HEK293 (cell line): ENCODE results near the gene LRP8.

Experiments used
- CTCF ChIA-PET: fragments of 350-600 bp; formaldehyde crosslinking; extraction: SDS; loops from one replicate; lab custom pipeline; 2021; ENCODE audit warnings: antibody characterized with exemption; lab: Yijun Ruan, JAX
- POLR2A ChIA-PET: fragments of 300-600 bp; formaldehyde crosslinking; extraction: SDS; loops from one replicate; lab custom pipeline; 2020; ENCODE audit warnings: antibody characterized with exemption, inconsistent platforms; lab: Yijun Ruan, JAX
- H3K27ac ChIP-seq: fragments of 200-500 bp; sonication (Bioruptor generic); 2 replicates; pipeline ENCODE4 v1.5.1; 2014; ENCODE audit warnings: low read depth, low read length, control low read depth, inconsistent platforms; ENCODE audit errors: extremely low read depth
- H3K36me3 ChIP-seq, 2 experiments: fragments of 200-500 bp in 1 of 2; sonication (Bioruptor generic) in 1 of 2; 1 replicate in 1 of 2; 2 replicates in 1 of 2; pipeline ENCODE4 v1.5.1; 2014 to 2017; ENCODE audit warnings: inconsistent platforms in 2 of 2, low read length in 2 of 2; ENCODE audit not compliant: control insufficient read depth in 2 of 2, insufficient read depth in 1 of 2
- H3K4me1 ChIP-seq: fragments of 200-500 bp; sonication (Bioruptor generic); 2 replicates; pipeline ENCODE4 v1.5.1; 2014; ENCODE audit warnings: mild to moderate bottlenecking, low read length, inconsistent platforms; ENCODE audit not compliant: control insufficient read depth, insufficient read depth
- H3K4me3 ChIP-seq: 2 replicates; pipeline ENCODE4 v1.5.1; 2011; ENCODE audit warnings: low read depth, mild to moderate bottlenecking, control low read depth, low read length, moderate library complexity
- H3K9me3 ChIP-seq: fragments of 200-500 bp; sonication (Bioruptor generic); 2 replicates; pipeline ENCODE4 v1.5.1; 2014; ENCODE audit warnings: low read depth, low read length, inconsistent platforms; ENCODE audit not compliant: control insufficient read depth, insufficient read depth
- HOXC10 ChIP-seq: sonication (generic); formaldehyde crosslinking; IDR thresholded peaks from 2 replicates; pipeline ENCODE4 v1.8.1; 2023; ENCODE audit warnings: mild to moderate bottlenecking, missing genetic modification reagents
- KLF8 ChIP-seq: fragments of 450-650 bp; formaldehyde crosslinking; IDR thresholded peaks from 2 replicates; pipeline ENCODE4 v1.5.1; 2016; ENCODE audit warnings: missing biosample characterization, missing genetic modification characterization
- SCRT2 ChIP-seq: fragments of 450-650 bp; formaldehyde crosslinking; IDR thresholded peaks from 2 replicates; pipeline ENCODE4 v1.5.1; 2016; ENCODE audit warnings: missing biosample characterization, missing genetic modification characterization
- SP3 ChIP-seq: fragments of 450-650 bp; formaldehyde crosslinking; IDR thresholded peaks from 2 replicates; pipeline ENCODE4 v1.5.1; 2016; ENCODE audit warnings: missing biosample characterization, missing genetic modification characterization
- TRIM28 ChIP-seq: IDR thresholded peaks from 2 replicates; pipeline ENCODE4 v1.6.1; 2011; ENCODE audit warnings: low read length, control low read depth, borderline replicate concordance
- YY2 ChIP-seq: fragments of 450-650 bp; formaldehyde crosslinking; IDR thresholded peaks from 2 replicates; pipeline ENCODE4 v1.5.1; 2016; ENCODE audit warnings: missing biosample characterization, missing genetic modification characterization
- ZFP69B ChIP-seq: fragments of 450-650 bp; formaldehyde crosslinking; IDR thresholded peaks from 2 replicates; pipeline ENCODE4 v1.5.1; 2016; ENCODE audit warnings: missing biosample characterization, missing genetic modification characterization
- ZNF140 ChIP-seq: fragments of 450-650 bp; formaldehyde crosslinking; IDR thresholded peaks from 2 replicates; pipeline ENCODE4 v1.5.1; 2016; ENCODE audit warnings: missing biosample characterization, missing genetic modification characterization
- ZNF174 ChIP-seq: fragments of 450-650 bp; formaldehyde crosslinking; IDR thresholded peaks from 2 replicates; pipeline ENCODE4 v1.5.0; 2017; ENCODE audit warnings: missing biosample characterization, mild to moderate bottlenecking, missing genetic modification characterization
- ZNF19 ChIP-seq: fragments of 450-650 bp; formaldehyde crosslinking; IDR thresholded peaks from 2 replicates; pipeline ENCODE4; 2016; ENCODE audit warnings: missing biosample characterization, missing genetic modification characterization, low read depth
- ZNF302 ChIP-seq: fragments of 450-650 bp; formaldehyde crosslinking; IDR thresholded peaks from 2 replicates; pipeline ENCODE4 v1.5.1; 2016; ENCODE audit warnings: missing biosample characterization, missing genetic modification characterization, low read depth
- ZNF341 ChIP-seq: fragments of 450-650 bp; formaldehyde crosslinking; IDR thresholded peaks from 2 replicates; pipeline ENCODE4; 2016; ENCODE audit warnings: low read depth, missing biosample characterization, missing genetic modification characterization
- ZNF366 ChIP-seq: fragments of 450-650 bp; formaldehyde crosslinking; conservative IDR thresholded peaks from 2 replicates; pipeline ENCODE4 v1.5.1; 2016; ENCODE audit warnings: missing biosample characterization, missing genetic modification characterization
- ZNF404 ChIP-seq: fragments of 450-650 bp; formaldehyde crosslinking; IDR thresholded peaks from 2 replicates; pipeline ENCODE4 v1.5.1; 2017; ENCODE audit warnings: missing biosample characterization, missing genetic modification characterization
- ZNF596 ChIP-seq: fragments of 450-650 bp; IDR thresholded peaks from 2 replicates; pipeline ENCODE4 v1.5.0; 2018; ENCODE audit warnings: missing biosample characterization, mild to moderate bottlenecking, missing genetic modification characterization, moderate library complexity
- ZNF610 ChIP-seq: fragments of 450-650 bp; formaldehyde crosslinking; IDR thresholded peaks from 2 replicates; pipeline ENCODE4 v1.5.1; 2016; ENCODE audit warnings: missing biosample characterization, missing genetic modification characterization, borderline replicate concordance
- ZNF664 ChIP-seq: fragments of 450-650 bp; formaldehyde crosslinking; IDR thresholded peaks from 2 replicates; pipeline ENCODE4 v1.5.1; 2016; ENCODE audit warnings: missing biosample characterization, missing genetic modification characterization
- ZNF747 ChIP-seq: fragments of 450-650 bp; formaldehyde crosslinking; IDR thresholded peaks from 2 replicates; pipeline ENCODE4 v1.5.1; 2016; ENCODE audit warnings: missing biosample characterization, missing genetic modification characterization
- ZNF776 ChIP-seq: fragments of 450-650 bp; formaldehyde crosslinking; IDR thresholded peaks from 2 replicates; pipeline ENCODE4 v1.5.0; 2017; ENCODE audit warnings: missing biosample characterization, missing genetic modification characterization, borderline replicate concordance
- ZNF792 ChIP-seq: fragments of 450-650 bp; formaldehyde crosslinking; IDR thresholded peaks from 2 replicates; pipeline ENCODE4 v1.5.1; 2016; ENCODE audit warnings: missing biosample characterization, missing genetic modification characterization
- TF ChIP-seq, protein P1 (sequence below): fragments of 450-650 bp; formaldehyde crosslinking; IDR thresholded peaks from 2 replicates; pipeline ENCODE4 v1.5.1; 2017; ENCODE audit warnings: missing biosample characterization, missing genetic modification characterization
- TF ChIP-seq, protein P2 (sequence below): fragments of 450-650 bp; formaldehyde crosslinking; optimal IDR thresholded peaks from 2 replicates; pipeline ENCODE3; 2016; ENCODE audit warnings: missing biosample characterization, mild to moderate bottlenecking, missing genetic modification characterization
- TF ChIP-seq, protein P3 (sequence below): fragments of 450-650 bp; formaldehyde crosslinking; IDR thresholded peaks from 2 replicates; pipeline ENCODE4 v1.5.1; 2016; ENCODE audit warnings: missing biosample characterization, missing genetic modification characterization
- TF ChIP-seq, protein P4 (sequence below): fragments of 450-650 bp; formaldehyde crosslinking; IDR thresholded peaks from 2 replicates; pipeline ENCODE4 v1.5.1; 2016; ENCODE audit warnings: missing biosample characterization, missing genetic modification characterization
- TF ChIP-seq, protein P5 (sequence below): fragments of 450-650 bp; formaldehyde crosslinking; IDR thresholded peaks from 2 replicates; pipeline ENCODE4 v1.5.1; 2017; ENCODE audit warnings: missing biosample characterization, missing genetic modification characterization

The LRP8 gene

DNA sequence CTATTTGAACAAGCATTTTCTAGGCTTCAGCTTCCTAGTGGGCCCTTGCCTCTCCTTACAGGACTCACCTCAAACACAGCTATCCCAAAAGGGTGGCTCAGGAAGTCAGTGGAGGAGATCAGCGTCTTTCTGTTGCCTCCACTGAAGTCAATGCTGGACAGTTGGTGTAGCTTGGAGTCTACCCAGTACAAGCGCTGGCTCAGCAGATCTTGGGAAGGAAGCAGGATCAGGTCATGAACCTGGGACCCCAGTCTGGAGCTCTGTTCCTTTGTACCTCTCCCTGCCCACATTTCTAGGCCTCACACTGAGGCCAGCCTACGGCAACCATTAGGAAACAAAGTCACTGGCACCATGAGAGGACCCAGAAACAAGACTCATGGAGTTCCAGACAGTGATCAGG, 65.9 kb downstream of the LRP8 start:
- Histone ChIP-seq H3K4me3 (no peak overlapping the region), H3K4me1 (no peaks in the 10 kb centered on the region), H3K27ac (no peak overlapping the region), H3K36me3 (peaks cover 6 to 81% of the 10 kb centered on the region in 2 experiments; a peak in 1 of 3 replicates), H3K9me3 (no peaks in the 10 kb centered on the region)
- POLR2A ChIA-PET: no interaction called here
- CTCF ChIA-PET: interaction anchor here (0.6 kb wide), 1 partner anchor 21 kb away, joined by 3 read pairs; no protein-coding TSS in a partner anchor
- TF ChIP-seq YY2 (tag by site-specific recombination) (no peak), ZNF747 (tag by site-specific recombination) (no peak), HOXC10 (CRISPR knock-in tag) (no peak), TRIM28 (no peak), ZFP69B (no peak), ZNF140 (tag by site-specific recombination) (no peak), SP3 (tag by site-specific recombination) (no peak), ZNF610 (tag by site-specific recombination) (no peak), ZNF341 (tag by site-specific recombination) (no peak), ZNF174 (tag by site-specific recombination) (no peak), ZNF19 (no peak), ZNF776 (tag by site-specific recombination) (no peak), KLF8 (tag by site-specific recombination) (no peak), ZNF404 (tag by site-specific recombination) (no peak), ZNF596 (no peak)
- TF ChIP-seq, protein P1, sequence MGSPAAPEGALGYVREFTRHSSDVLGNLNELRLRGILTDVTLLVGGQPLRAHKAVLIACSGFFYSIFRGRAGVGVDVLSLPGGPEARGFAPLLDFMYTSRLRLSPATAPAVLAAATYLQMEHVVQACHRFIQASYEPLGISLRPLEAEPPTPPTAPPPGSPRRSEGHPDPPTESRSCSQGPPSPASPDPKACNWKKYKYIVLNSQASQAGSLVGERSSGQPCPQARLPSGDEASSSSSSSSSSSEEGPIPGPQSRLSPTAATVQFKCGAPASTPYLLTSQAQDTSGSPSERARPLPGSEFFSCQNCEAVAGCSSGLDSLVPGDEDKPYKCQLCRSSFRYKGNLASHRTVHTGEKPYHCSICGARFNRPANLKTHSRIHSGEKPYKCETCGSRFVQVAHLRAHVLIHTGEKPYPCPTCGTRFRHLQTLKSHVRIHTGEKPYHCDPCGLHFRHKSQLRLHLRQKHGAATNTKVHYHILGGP (tag by site-specific recombination): no peak
- TF ChIP-seq, protein P2, sequence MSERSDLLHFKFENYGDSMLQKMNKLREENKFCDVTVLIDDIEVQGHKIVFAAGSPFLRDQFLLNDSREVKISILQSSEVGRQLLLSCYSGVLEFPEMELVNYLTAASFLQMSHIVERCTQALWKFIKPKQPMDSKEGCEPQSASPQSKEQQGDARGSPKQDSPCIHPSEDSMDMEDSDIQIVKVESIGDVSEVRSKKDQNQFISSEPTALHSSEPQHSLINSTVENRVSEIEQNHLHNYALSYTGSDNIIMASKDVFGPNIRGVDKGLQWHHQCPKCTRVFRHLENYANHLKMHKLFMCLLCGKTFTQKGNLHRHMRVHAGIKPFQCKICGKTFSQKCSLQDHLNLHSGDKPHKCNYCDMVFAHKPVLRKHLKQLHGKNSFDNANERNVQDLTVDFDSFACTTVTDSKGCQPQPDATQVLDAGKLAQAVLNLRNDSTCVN (tag by site-specific recombination): no peak
- TF ChIP-seq, protein P3, sequence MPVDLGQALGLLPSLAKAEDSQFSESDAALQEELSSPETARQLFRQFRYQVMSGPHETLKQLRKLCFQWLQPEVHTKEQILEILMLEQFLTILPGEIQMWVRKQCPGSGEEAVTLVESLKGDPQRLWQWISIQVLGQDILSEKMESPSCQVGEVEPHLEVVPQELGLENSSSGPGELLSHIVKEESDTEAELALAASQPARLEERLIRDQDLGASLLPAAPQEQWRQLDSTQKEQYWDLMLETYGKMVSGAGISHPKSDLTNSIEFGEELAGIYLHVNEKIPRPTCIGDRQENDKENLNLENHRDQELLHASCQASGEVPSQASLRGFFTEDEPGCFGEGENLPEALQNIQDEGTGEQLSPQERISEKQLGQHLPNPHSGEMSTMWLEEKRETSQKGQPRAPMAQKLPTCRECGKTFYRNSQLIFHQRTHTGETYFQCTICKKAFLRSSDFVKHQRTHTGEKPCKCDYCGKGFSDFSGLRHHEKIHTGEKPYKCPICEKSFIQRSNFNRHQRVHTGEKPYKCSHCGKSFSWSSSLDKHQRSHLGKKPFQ (tag by site-specific recombination): no peak

DNA sequence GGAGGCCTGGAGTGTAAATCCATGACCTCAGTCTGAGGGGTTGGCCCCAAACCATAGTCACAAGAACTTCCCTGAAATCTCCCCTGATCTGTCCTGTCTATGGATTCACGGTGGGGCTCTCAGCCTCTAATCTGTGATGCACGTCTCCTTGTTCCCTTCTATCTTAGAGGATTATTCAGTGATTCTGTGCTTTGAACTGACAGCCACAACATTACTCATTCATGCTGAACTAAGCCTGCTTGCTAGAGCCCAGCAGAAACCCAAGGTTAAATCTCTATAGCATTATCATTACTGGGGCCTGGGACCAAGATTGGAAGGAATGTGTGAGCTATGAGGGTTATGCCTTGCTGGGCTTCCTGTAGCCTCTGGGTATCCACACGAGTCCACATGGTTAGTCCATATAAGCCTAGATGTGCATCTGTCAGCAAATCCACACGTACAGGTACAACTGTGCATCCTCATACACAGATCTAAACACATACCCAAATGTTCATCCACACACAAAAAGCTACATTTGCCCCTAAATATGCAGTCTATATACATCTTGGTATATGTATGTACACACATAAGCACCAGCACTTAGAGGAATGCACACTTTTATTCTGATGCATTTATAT, 67.1 kb downstream of the LRP8 start:
- POLR2A ChIA-PET: no interaction called here

More for the DNA sequence above, 67.1 kb downstream of the LRP8 start:
- H3K27ac ChIP-seq: no peak overlapping the region
- no peaks in the 10 kb centered on the region for H3K4me1 ChIP-seq
- no peak overlapping the region for H3K4me3 ChIP-seq
- TF ChIP-seq, protein P4, sequence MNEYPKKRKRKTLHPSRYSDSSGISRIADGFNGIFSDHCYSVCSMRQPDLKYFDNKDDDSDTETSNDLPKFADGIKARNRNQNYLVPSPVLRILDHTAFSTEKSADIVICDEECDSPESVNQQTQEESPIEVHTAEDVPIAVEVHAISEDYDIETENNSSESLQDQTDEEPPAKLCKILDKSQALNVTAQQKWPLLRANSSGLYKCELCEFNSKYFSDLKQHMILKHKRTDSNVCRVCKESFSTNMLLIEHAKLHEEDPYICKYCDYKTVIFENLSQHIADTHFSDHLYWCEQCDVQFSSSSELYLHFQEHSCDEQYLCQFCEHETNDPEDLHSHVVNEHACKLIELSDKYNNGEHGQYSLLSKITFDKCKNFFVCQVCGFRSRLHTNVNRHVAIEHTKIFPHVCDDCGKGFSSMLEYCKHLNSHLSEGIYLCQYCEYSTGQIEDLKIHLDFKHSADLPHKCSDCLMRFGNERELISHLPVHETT (tag by site-specific recombination): no peak
- TF ChIP-seq ZNF792 (tag by site-specific recombination): no peak
- TF ChIP-seq ZNF366 (tag by site-specific recombination): no peak
- TF ChIP-seq ZNF19: no peak
- TF ChIP-seq, protein P5, sequence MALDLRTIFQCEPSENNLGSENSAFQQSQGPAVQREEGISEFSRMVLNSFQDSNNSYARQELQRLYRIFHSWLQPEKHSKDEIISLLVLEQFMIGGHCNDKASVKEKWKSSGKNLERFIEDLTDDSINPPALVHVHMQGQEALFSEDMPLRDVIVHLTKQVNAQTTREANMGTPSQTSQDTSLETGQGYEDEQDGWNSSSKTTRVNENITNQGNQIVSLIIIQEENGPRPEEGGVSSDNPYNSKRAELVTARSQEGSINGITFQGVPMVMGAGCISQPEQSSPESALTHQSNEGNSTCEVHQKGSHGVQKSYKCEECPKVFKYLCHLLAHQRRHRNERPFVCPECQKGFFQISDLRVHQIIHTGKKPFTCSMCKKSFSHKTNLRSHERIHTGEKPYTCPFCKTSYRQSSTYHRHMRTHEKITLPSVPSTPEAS (tag by site-specific recombination): no peak
- TF ChIP-seq SCRT2 (tag by site-specific recombination): no peak
- TF ChIP-seq ZNF664 (tag by site-specific recombination): no peak
- no peak for TF ChIP-seq ZNF302 (tag by site-specific recombination)
- no peaks in the 10 kb centered on the region for H3K9me3 ChIP-seq
- CTCF ChIA-PET: interaction anchor here (2.1 kb wide), 1 partner anchor 132 kb away, joined by 6 read pairs; no protein-coding TSS in a partner anchor
- peaks cover 6 to 82% of the 10 kb centered on the region in 2 experiments; a peak in 1 of 3 replicates for H3K36me3 ChIP-seq
